GDM1 (cell line): ENCODE measurements around the gene TLR1.
"Not testable (repeated sequence)": the region's sequence is repeated elsewhere in the genome, so short reads cannot be mapped to it uniquely, and the experiment has no call there.

Experiments
- DNase-seq: peaks from one replicate; lab custom pipeline; 2025; lab: John Stamatoyannopoulos, UW

The TLR1 gene

DNA sequence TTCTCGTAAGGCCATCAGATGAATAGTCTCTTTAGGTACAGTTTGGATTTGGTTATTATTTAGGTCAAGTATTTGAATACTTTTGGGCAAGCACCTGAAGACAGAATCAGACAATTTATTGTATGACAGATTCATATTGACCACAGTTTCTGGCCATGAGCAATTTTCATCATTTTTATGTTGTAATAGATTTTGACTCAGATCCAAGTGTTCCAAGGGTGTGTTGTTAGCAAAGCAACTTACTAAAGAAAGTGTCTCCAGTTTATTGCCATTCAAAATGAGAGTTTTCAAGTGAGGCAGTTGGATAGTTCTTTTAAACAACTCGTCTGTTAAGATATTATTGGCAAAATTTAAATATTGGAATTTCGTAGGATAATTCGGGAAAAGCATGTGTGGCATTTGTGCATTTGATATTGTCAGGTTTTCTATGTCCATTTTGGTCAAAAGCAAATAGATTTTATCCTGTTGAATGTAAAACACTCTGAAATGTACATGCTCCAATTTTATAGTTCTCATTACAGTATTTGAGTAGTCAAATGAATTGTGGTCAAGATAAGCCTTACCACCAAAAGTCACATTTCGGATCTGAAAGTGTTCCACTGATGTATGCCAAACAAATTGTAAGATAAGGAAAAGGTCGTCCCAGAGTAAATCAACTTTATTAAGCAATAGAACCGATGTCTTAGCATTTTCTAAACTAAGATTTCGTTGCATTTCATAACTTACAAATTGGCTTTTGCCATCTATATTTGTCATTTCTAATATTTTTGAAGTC, 30.2 kb downstream of the TLR1 start:
- no peak for DNase-seq

DNA sequence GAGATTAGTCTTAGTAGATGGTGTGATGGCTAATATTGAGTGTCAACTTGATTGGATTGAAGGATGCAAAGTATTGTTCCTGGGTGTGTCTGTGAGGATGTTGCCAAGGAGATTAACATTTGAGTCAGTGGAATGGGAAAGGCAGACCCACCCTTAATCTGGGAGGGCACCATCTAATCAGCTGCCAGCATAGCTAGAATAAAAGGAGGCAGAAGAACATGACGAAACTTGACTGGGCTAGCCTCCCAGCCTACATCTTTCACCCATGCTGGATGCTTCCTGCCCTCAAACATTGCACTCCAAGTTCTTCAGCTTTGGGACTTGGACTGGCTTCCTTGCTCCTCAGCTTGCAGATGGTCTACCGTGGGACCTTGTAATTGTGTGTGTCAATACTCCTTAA, 34.3 kb downstream of the TLR1 start:
- DNase-seq: not testable (repeated sequence)

DNA sequence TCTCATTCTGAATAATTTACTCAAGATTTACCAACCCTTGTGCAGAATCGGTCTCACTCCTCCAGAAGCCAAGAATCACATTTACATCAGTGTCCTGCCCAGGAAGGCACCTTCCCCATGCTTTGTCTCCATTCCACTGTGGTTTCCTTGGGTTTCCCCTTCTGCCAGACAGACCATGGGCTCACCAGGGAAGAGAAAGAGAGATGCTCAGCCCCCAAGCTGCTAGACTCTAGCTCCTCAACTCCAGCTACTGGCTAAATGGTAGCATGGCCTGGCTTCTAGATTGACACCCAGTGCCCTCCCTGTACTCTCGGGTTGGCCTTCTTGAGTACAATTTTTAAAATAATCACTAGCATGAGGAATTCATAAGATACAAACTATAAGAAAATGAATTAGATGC, 34.7 kb downstream of the TLR1 start:
- no peak for DNase-seq

DNA sequence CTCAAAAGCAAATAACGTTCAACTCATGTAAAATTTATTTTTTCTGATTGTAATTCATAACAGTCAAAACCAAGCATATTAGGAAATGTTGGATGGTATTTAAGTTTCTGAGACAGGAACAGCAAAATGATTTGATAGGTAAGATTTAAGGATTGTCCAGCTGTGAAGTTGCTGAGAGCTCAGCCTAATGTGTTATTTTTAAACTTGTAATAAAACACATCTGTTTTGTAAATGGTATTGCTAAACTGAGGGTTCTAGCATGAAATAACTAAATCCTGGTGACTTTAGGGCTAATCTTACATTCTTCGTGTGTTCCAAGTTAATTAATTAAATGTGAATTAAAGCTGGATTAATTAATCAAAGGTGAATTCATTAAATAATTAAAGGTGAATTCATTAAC, 35.1 kb downstream of the TLR1 start:
- no peak for DNase-seq

DNA sequence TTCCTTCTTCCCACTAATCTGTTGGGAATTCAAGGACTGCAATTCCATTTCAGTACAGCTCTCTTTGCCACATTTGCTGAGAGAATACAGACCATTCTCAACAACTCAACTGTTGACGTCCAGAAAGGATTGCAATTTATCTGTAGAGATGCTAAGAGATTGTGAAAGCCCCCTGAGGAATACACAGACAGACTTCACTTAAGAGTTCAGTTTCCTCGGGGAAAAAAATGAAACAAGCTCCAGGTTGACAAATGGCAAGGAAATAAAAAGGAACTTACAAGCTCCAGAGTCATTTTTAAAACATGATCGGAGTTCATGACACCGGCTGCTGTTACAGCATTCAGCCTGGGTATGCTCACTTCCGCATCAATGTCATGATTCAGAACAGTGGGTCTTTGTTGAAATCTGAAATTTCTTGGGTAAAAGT, 35.6 kb downstream of the TLR1 start:
- no peak for DNase-seq

DNA sequence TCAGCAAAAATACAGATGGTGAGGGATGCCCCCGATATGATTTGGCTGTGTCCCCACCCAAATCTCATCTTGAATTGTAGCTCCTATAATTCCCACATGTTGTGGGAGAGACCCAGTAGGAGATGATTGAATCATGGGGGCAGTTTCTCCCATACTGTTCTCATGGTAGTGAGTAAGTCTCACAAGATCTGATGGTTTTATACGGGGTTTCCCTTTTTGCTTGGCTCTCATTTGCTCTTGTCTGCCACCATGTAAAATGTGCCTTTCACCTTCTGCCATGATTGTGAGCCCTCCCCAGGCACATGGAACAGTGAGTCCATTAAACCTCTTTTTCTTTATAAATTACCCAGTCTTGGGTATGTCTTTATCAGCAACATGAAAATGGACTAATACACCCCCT, 37.7 kb downstream of the TLR1 start:
- not testable (repeated sequence) for DNase-seq

DNA sequence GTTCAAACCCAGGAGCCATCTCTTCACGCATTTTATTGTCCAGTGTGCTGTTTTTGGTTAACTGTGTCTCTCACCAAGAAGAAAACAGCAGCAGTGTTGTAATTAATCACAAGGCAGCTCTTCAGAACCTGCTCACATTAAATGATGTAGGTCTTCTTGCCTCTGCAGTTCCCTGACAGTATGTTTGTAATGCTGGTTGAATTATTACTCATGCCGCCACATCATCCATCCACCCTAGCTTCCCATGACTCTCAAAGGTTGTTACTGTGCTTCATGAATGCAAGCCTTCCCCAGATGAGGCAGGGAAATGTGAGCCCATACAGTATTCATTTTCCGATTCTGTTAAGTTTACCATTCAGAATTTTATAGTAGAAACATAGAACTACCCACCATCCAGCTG, 39.2 kb downstream of the TLR1 start:
- DNase-seq: no peak

DNA sequence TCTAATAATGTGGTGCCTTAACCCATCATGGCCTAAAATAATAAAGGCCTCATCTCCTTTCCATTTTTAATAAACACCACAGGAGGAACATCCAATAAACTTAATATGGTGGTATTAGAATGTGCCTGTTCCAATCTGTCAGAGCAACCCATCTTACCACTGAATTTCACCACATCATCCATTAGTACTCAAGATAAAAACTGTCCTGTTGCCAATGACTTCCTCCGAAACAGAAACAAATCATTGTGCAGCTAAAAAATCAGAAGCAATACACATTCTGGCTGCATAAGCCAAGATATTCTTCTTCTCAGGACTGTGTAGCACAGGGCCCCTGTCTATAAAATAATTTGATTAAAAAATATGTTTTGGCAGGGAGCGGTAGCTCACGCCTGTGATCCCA, 40.3 kb downstream of the TLR1 start:
- no peak for DNase-seq

DNA sequence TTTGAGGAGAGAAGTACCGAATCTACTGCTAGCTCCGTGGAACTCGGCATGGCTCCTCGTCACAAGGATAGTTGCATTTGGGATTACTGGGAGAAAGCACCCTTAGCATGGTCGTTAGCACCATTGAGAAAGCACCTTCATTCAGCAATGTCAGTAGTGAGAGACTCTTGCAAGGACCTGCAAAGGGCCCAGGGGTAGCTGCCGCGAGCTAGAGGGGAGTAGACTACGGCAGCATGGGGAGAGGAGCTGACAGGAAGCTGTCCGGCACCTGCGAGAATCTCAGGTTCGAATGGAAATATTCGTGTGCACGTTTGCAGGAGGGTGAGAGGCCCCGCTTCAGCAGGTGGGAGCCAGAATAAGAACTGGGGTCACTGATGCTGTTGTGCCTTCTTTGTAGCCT, 42.0 kb downstream of the TLR1 start:
- DNase-seq: no peak

DNA sequence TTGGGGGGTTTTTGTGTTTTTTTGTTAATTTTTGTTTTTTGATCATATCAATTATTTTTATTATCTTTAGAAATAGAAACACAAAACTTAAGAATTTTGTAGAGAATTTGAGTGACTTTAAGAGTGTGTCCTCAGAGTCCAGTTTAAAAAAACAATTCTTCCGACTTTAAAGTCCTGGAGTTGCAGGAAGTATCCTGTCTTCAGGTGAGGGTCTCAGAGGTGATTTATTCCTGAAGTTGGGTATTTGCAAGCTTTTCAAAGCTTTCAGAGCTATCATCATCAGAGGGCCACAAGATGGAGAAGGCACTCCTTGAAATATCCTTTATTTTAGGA, 44.8 kb downstream of the TLR1 start:
- no peak for DNase-seq

DNA sequence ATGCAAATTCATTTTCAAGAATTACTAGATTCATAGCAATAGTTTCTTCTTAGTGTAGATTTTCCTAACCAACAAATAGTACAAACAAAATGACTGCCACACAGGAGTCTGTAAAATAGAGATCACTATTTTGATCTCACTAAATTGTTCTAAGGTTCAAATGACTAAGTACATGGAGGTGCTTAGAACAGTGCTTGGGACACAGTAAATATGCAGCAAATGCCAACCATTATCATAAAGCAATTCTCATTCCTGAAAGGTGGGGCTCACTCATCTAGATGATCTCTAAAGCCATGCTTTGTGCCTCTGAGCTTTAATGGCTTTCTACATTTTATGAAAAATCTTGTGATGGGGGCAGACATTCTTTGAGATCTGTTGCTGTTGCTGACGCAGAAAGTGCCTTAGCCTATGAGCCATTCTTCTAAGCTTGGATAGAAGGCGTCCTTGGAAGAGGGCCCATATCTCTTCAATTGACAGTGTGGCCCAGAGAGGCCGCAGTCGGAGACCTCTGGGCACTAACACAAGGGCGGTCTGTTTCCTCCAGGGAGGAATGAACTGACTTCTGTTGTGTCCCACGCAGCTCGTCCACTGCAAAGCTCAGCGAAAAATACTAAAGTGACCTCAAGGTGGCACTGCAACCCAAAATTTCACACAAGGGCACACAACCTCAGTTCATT, 45.3 kb downstream of the TLR1 start:
- peak; percentile 59 for DNase-seq

DNA sequence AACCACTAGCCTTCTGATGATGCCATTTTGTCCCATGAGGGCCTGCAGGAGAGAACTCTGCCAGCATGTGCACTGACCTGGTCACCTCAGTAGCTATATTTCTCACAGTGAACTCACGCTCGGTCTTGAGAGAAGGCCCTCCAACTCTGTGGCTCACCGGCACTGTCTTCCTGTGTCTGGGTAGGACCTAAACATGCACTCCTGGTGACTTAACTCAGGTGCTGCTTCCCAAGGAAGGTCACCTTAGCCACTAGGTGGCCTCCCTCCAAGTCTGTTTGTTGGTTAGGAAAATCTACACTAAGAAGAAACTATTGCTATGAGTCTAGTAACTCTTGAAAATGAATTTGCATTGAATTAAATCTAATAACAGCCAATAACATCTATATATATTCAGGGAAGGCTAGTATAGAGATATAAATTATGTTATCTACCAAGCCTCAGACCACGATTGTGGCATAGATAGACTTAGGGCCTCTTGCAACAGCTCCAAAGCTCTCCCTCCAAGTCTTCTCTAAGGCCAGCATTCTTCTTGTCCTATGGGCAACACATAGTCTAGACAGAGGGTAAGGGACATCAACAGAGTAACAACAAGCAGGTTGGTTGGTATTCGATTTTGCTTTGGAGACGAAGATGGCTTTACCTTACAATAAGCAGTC, 46.5 kb downstream of the TLR1 start:
- no peak for DNase-seq

DNA sequence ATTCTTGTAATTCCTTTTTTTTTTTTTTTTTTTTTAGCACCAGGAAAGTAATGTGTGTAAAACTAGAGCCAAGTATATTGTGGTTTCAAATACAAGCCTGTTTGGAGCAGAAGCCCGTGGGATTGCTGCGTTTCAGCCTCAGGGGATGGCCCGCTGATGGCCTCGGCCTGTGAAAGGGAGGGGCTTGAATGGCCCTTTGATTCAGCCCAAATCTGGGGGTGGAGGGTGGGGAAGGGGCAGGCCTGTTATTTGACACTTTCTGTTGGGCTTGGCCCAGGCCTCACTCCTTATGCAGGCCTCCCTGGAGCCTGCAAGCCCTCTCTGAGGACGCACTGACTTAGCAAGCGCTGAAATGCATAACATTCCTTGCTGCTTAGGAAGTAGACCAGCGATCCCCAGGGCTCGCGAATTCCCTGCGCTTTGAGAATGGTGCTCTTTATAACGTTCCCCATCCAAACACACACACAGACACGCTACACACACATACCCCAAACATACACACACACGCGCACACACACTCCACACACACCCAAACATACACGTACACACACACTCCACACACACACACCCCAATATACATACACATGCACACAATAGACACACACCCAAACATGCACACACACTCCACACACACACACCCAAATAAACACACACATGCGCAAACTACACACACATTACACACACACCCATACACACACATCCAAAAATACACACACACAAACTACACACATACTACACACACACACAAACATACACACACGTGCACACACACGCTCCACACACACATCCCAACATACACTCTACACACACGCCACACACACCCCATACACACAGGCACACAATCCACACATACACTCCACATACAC, 51.4 kb downstream of the TLR1 start:
- peak; percentile 26 for DNase-seq

DNA sequence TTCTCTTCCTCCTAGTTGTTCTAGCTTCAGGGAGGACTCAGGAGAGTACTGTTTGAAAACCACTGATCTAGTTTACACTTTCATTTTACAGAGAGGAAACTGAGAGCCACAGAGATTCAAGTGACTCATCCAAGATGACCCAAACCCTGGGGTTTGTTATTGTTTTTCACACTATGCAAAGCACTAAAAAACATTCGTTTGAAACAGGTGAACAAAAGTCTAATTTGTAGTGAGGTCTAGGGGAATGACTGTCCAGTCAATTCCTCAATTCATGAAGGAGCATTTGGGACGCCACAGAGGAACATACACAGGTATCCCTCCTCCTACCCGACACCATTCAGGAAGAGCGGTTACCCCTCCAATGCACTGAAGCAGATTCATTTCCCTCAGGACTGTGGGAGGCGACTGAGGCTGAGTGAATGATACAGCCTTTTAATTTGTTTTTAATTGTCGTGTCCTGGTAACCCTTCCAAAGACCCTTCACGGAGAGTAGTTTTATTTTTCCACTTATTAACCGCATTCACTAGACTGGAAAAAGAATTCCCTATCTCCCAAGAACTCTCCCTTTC, 52.1 kb downstream of the TLR1 start:
- DNase-seq: no peak

DNA sequence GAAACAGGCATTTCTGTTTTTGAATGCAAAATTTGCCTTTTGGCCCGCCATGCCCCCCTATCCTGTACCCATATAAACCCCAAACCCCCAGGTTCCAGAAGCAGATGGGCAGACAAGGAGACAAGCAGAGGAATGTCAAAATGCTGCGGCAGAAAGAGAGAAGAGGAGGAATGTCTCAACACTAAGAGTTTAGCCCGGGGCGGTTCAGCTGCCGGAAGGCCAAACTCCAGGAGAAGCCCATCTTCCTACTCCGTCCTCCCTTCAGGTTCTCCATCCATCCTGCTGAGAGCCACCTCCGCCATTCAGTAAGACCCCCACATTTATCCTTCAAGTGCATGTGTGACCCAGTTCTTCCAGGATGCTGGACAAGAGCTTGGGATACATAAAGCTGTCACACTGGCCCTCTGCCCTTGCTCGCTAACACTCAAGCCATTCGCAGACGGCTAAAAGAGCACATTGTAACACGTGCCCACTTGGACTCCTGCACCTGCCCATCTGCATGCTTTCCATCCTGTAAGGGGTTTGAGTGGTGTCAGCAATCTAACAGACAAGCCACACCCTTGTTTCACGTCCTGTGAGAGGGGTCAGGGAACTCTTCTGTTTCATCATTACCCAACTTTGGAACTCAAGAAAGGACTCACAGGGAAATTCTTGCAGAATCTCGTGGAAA, 53.1 kb downstream of the TLR1 start:
- DNase-seq: no peak

DNA sequence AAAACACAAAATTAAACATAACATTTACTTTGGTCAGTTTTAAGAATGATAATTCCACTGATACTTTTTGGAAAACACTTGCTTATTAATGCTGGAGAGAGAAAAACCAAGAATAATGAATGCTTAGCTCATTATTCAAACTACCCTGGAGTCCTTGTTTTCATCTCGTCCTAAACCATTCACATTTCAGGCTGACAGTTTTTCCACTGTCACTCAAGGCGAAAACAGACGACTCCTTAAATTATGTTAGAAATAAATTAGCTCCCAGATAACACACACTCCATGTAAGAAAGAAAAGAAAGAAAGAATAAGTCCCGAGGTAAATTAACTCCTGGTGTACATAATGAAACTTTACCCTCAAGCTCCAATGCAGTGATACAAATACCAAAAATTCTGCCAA, 55.3 kb downstream of the TLR1 start:
- no peak for DNase-seq

DNA sequence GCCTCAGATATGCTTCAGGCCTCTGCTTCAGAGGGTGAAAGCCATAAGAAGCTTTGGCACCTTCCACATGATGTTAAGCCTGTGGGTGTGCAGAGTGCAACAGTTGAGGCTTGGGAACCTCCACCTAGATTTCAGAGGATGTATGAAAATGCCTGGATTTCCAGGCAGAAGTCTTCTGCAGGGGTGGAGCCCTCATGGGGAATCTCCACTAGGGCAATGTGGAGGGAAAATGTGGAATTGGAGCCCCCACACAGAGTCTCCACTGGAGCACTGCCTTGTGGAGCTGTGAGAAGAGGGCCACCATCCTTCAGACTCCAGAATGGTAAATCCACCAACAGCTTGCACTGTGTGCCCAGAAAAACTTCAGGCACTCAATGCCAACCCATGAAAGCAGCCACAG, 57.0 kb downstream of the TLR1 start:
- no peak for DNase-seq
